WTC11 (cell line): Measurements from ENCODE around the gene ERC1. TPM values are rescaled to one million over a fixed set of nuclear protein-coding genes. Genes with fewer than 3 reads are reported as not detected.

Experiments used
- ATAC-seq: fragments of 200-7000 bp; cut with Tn5 transposase; 2 replicates; pipeline ENCODE4 v1.10.0; 2021; ENCODE audit warnings: mild to moderate bottlenecking, moderate library complexity
- CTCF ChIA-PET: fragments of 300-600 bp; sonication (Branson Sonifier 250); formaldehyde crosslinking; loops from one replicate; lab custom pipeline; 2021; ENCODE audit warnings: antibody characterized with exemption; lab: Charles Lee
- POLR2A ChIA-PET: fragments of 350-600 bp; sonication (Branson Sonifier 250); formaldehyde crosslinking; loops from one replicate; lab custom pipeline; 2021; ENCODE audit warnings: antibody characterized with exemption; lab: Charles Lee
- DNase-seq: peaks from one replicate; pipeline ENCODE4 v3.0.0; 2021; ENCODE audit warnings: low spot score
- H3K27ac Mint-ChIP-seq: 2 replicates; pipeline ENCODE4 v1.8.0; 2021; ENCODE audit warnings: mixed read lengths
- H3K27me3 Mint-ChIP-seq: 2 replicates; pipeline ENCODE4 v1.8.0; 2021; ENCODE audit warnings: low read depth, mild to moderate bottlenecking, moderate library complexity, mixed read lengths
- H3K36me3 Mint-ChIP-seq: 2 replicates; pipeline ENCODE4 v1.8.0; 2021; ENCODE audit warnings: mixed read lengths
- H3K4me1 Mint-ChIP-seq: 2 replicates; pipeline ENCODE4 v1.8.0; 2022; ENCODE audit warnings: mixed read lengths
- H3K4me3 Mint-ChIP-seq: 2 replicates; pipeline ENCODE4 v1.8.0; 2021; ENCODE audit warnings: mild to moderate bottlenecking, moderate library complexity, mixed read lengths
- H3K9me3 Mint-ChIP-seq: 2 replicates; pipeline ENCODE4 v1.8.0; 2021; ENCODE audit warnings: mixed read lengths
- AFF4 ChIP-seq: sonication (generic); formaldehyde crosslinking; IDR thresholded peaks from 2 replicates; pipeline ENCODE4 v1.8.1; 2023; ENCODE audit warnings: mild to moderate bottlenecking, missing genetic modification reagents, borderline replicate concordance
- ATF3 ChIP-seq: sonication (generic); formaldehyde crosslinking; conservative IDR thresholded peaks from 2 replicates; pipeline ENCODE4 v1.8.1; 2022; ENCODE audit warnings: mild to moderate bottlenecking, missing genetic modification reagents
- CDX4 ChIP-seq: fragments of 250-450 bp; sonication (Bioruptor Pico); IDR thresholded peaks from 2 replicates; pipeline ENCODE4 v1.9.0; 2021; ENCODE audit warnings: moderate library complexity, mild to moderate bottlenecking, inconsistent platforms, borderline replicate concordance
- E2F4 ChIP-seq: sonication (generic); formaldehyde crosslinking; IDR thresholded peaks from 2 replicates; pipeline ENCODE4 v1.8.1; 2022; ENCODE audit warnings: low read depth, mild to moderate bottlenecking, moderate library complexity, missing genetic modification reagents, borderline replicate concordance
- FOXP1 ChIP-seq: sonication (generic); formaldehyde crosslinking; IDR thresholded peaks from 2 replicates; pipeline ENCODE4 v1.8.0; 2022; ENCODE audit warnings: missing genetic modification reagents, mild to moderate bottlenecking, moderate library complexity, borderline replicate concordance
- GTF2I ChIP-seq: fragments of 250-450 bp; sonication (Bioruptor Pico); conservative IDR thresholded peaks from 2 replicates; pipeline ENCODE4 v1.4.0; 2021; ENCODE audit warnings: mild to moderate bottlenecking
- HMGXB4 ChIP-seq: sonication (generic); formaldehyde crosslinking; IDR thresholded peaks from 2 replicates; pipeline ENCODE4 v1.8.1; 2023; ENCODE audit warnings: mild to moderate bottlenecking, moderate library complexity, missing genetic modification reagents
- MAX ChIP-seq: sonication (generic); formaldehyde crosslinking; IDR thresholded peaks from 2 replicates; pipeline ENCODE4 v1.8.0; 2022; ENCODE audit warnings: mild to moderate bottlenecking, missing genetic modification reagents
- NR1H2 ChIP-seq: sonication (generic); formaldehyde crosslinking; IDR thresholded peaks from 2 replicates; pipeline ENCODE4 v1.9.0; 2021; ENCODE audit warnings: mild to moderate bottlenecking, moderate library complexity, missing genetic modification reagents
- NR2C2 ChIP-seq: sonication (generic); formaldehyde crosslinking; IDR thresholded peaks from 2 replicates; pipeline ENCODE4 v1.8.0; 2022; ENCODE audit warnings: mild to moderate bottlenecking, missing genetic modification reagents
- OVOL2 ChIP-seq: fragments of 250-450 bp; sonication (Bioruptor Pico); IDR thresholded peaks from 2 replicates; pipeline ENCODE4 v1.9.0; 2021; ENCODE audit warnings: mild to moderate bottlenecking, borderline replicate concordance
- SOX15 ChIP-seq: fragments of 250-450 bp; sonication (Bioruptor Pico); IDR thresholded peaks from 2 replicates; pipeline ENCODE4 v1.9.0; 2021; ENCODE audit warnings: mild to moderate bottlenecking
- ZBTB21 ChIP-seq: sonication (generic); formaldehyde crosslinking; IDR thresholded peaks from 2 replicates; pipeline ENCODE4 v1.8.1; 2023; ENCODE audit warnings: mild to moderate bottlenecking, missing genetic modification reagents, borderline replicate concordance
- ZBTB43 ChIP-seq: sonication (generic); formaldehyde crosslinking; IDR thresholded peaks from 2 replicates; pipeline ENCODE4 v1.8.1; 2023; ENCODE audit warnings: mild to moderate bottlenecking, missing genetic modification reagents
- ZNF396 ChIP-seq: fragments of 250-450 bp; sonication (Bioruptor Pico); IDR thresholded peaks from 2 replicates; pipeline ENCODE4 v1.8.0; 2021; ENCODE audit warnings: mild to moderate bottlenecking, moderate library complexity, borderline replicate concordance
- ZNF532 ChIP-seq: fragments of 250-450 bp; sonication (Bioruptor Pico); IDR thresholded peaks from 2 replicates; pipeline ENCODE4 v1.9.0; 2021; ENCODE audit warnings: mild to moderate bottlenecking, borderline replicate concordance
- total RNA-seq: library from RNA; stranded (reverse); gene quantifications from 3 replicates; pipeline ENCODE4 v1.2.3, GENCODE V29; 2021

ERC1 gene
- total RNA-seq, 1 experiment from 2014 or later, result 47.5 TPM

GRCh38 chr12:1469070-1469469 is 478.0 kb downstream of the ERC1 start:
- peaks cover 4% of the 10 kb centered on the region for H3K4me1 Mint-ChIP-seq
- DNase-seq (no peak), ATAC-seq (no peak)
- ChIA-PET CTCF (no interaction called here), POLR2A (no interaction called here)
- H3K36me3 Mint-ChIP-seq, result no peaks in the 10 kb centered on the region
- no peak overlapping the region for H3K4me3 Mint-ChIP-seq
- no peak overlapping the region for H3K27ac Mint-ChIP-seq
- no peak for TF ChIP-seq MAX (CRISPR knock-in tag)
- H3K27me3 Mint-ChIP-seq, result no peaks in the 10 kb centered on the region
- no peaks in the 10 kb centered on the region for H3K9me3 Mint-ChIP-seq

GRCh38 chr12:1470051-1470450 is 479.0 kb downstream of the ERC1 start:
- no peak for DNase-seq
- H3K9me3 Mint-ChIP-seq, result no peaks in the 10 kb centered on the region
- ChIA-PET POLR2A (no interaction called here), CTCF (interaction anchor here (0.6 kb wide), 1 partner anchor 220 kb away, joined by 3 read pairs; no protein-coding TSS in a partner anchor)
- H3K4me1 Mint-ChIP-seq, result peaks cover 4% of the 10 kb centered on the region
- no peaks in the 10 kb centered on the region for H3K36me3 Mint-ChIP-seq
- TF ChIP-seq SOX15 (CRISPR knock-in tag) (no peak), FOXP1 (CRISPR knock-in tag) (no peak), CDX4 (CRISPR knock-in tag) (no peak), GTF2I (CRISPR knock-in tag) (no peak), E2F4 (CRISPR knock-in tag) (no peak), ZNF532 (no peak), NR1H2 (no peak), HMGXB4 (no peak), MAX (CRISPR knock-in tag) (no peak), ATF3 (CRISPR knock-in tag) (no peak), NR2C2 (CRISPR knock-in tag) (no peak), AFF4 (CRISPR knock-in tag) (no peak), ZNF396 (no peak), ZBTB43 (no peak), OVOL2 (no peak), ZBTB21 (CRISPR knock-in tag) (no peak)
- TF ChIP-seq, all 79 proteins: peak for 0
- Mint-ChIP-seq H3K27me3 (no peaks in the 10 kb centered on the region), H3K27ac (no peak overlapping the region), H3K4me3 (no peak overlapping the region)
- no peak for ATAC-seq
